ENCODE data around the gene F2RL2. TPM values are rescaled to one million over a fixed set of nuclear protein-coding genes. Genes with fewer than 3 reads are reported as not detected.

The F2RL2 gene
- total and polyA plus RNA-seq, 4 donors: 0.08 to 1.3 (median 0.78) TPM

DNA sequence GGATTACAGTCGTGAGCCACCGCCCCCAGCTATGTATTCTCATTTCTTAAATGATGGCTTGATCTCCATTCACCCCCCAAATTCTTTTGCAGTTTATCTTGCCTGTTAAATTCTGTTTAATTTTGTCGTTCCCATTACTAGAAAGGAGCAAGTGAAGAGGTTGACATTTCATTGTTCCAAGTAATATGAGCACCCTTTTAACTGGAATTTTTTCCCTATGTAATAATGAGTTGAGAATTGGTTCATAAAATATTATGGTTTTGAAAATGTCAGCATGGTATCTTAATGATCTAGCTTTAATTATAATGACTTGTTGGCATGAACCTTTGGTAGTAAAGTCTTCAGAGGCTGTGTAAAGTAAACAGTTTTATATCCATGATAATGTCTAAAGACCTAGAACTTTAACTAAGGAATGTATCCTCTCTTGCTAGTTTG is 37.4 kb downstream of the F2RL2 start:
- H3K9me3 ChIP-seq (ENCODE audit: control insufficient read depth in 4 of 4, low read length in 3 of 4): no peaks in the 10 kb centered on the region
- 92% methylated on average over 3 of the region's 3 CpGs for WGBS

DNA sequence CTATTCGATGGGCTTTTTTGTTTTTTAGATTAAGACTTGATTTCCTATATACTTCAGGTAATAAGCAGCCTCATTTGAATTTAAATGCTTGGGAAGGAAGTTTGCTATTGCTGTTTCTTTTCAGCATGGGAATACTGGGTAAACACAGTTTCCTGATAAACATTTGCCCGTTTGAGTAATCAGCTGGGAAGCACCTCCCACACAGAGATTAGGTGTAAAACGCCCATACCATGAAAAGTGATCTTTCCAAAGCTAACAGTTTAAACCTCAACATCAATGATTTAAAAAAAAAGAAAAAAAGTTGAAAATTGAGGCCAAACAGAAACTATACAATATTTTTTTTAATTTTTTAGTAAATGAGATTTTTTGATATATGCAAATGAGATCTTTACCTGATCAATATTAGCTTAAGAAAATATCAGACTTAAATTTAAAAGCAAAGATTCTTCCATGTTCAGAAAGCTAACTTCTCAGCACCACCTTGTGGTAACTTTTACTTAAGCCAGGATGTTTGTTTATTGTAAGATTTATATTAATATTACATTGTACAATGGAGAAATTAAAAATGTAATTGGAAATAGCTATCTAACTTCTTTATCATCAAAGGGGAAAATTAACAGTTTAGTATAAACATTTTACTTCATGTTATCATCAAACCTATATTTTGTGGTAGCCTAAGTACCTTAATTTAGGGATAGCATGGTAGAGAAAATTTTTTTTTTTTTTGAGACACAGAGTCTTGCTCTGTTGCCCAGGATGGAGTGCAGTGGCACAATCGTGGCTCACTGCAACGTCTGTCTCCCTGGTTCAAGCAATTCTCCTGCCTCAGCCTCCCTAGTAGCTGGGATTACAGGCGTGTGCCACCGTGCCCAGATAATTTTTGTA is 39.8 kb downstream of the F2RL2 start:
- no peak for DNase-seq (ENCODE audit: low spot score)
- Histone ChIP-seq H3K27ac (ENCODE audit: low read depth in 1 of 2, low read length in 2 of 2) (peak overlapping the region; percentile 74 to 79), H3K9me3 (ENCODE audit: control insufficient read depth in 4 of 4, low read length in 3 of 4) (no peaks in the 10 kb centered on the region), H3K36me3 (ENCODE audit: control insufficient read depth in 4 of 4, insufficient read depth in 3 of 4, low read depth in 1 of 4, low read length in 3 of 4) (peaks cover 0 to 1% (median 0%) of the 10 kb centered on the region in 4 donors), H3K4me1 (ENCODE audit: control insufficient read depth in 4 of 4, insufficient read depth in 4 of 4, low read length in 3 of 4) (peaks cover 3 to 29% (median 28%) of the 10 kb centered on the region in 4 donors), H3K4me3 (ENCODE audit: low read depth in 1 of 3, low read length in 3 of 3) (no peak overlapping the region), H3K9ac (ENCODE audit: low read depth in 1 of 2, low read length in 2 of 2) (no peak overlapping the region), H3K27me3 (ENCODE audit: control insufficient read depth in 4 of 4, insufficient read depth in 4 of 4, low read length in 3 of 4) (no peaks in the 10 kb centered on the region)
- 43% methylated on average over 7 of the region's 7 CpGs for WGBS
- no peak for TF ChIP-seq NR2F2 (IDR thresholded peaks at IDR 0.05)
- TF ChIP-seq, protein P1, sequence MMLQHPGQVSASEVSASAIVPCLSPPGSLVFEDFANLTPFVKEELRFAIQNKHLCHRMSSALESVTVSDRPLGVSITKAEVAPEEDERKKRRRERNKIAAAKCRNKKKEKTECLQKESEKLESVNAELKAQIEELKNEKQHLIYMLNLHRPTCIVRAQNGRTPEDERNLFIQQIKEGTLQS (IDR thresholded peaks at IDR 0.05): no peak
- TF ChIP-seq EGR1 (IDR thresholded peaks at IDR 0.05; ENCODE audit: low read depth in 2 of 2): no peak
- TF ChIP-seq, protein P2, sequence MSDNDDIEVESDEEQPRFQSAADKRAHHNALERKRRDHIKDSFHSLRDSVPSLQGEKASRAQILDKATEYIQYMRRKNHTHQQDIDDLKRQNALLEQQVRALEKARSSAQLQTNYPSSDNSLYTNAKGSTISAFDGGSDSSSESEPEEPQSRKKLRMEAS (IDR thresholded peaks at IDR 0.05): no peak
- TF ChIP-seq, protein P3, sequence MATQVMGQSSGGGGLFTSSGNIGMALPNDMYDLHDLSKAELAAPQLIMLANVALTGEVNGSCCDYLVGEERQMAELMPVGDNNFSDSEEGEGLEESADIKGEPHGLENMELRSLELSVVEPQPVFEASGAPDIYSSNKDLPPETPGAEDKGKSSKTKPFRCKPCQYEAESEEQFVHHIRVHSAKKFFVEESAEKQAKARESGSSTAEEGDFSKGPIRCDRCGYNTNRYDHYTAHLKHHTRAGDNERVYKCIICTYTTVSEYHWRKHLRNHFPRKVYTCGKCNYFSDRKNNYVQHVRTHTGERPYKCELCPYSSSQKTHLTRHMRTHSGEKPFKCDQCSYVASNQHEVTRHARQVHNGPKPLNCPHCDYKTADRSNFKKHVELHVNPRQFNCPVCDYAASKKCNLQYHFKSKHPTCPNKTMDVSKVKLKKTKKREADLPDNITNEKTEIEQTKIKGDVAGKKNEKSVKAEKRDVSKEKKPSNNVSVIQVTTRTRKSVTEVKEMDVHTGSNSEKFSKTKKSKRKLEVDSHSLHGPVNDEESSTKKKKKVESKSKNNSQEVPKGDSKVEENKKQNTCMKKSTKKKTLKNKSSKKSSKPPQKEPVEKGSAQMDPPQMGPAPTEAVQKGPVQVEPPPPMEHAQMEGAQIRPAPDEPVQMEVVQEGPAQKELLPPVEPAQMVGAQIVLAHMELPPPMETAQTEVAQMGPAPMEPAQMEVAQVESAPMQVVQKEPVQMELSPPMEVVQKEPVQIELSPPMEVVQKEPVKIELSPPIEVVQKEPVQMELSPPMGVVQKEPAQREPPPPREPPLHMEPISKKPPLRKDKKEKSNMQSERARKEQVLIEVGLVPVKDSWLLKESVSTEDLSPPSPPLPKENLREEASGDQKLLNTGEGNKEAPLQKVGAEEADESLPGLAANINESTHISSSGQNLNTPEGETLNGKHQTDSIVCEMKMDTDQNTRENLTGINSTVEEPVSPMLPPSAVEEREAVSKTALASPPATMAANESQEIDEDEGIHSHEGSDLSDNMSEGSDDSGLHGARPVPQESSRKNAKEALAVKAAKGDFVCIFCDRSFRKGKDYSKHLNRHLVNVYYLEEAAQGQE (IDR thresholded peaks at IDR 0.05): no peak
- TF ChIP-seq TAF1 (conservative IDR thresholded peaks at IDR 0.05): no peak
- TF ChIP-seq, protein P4, sequence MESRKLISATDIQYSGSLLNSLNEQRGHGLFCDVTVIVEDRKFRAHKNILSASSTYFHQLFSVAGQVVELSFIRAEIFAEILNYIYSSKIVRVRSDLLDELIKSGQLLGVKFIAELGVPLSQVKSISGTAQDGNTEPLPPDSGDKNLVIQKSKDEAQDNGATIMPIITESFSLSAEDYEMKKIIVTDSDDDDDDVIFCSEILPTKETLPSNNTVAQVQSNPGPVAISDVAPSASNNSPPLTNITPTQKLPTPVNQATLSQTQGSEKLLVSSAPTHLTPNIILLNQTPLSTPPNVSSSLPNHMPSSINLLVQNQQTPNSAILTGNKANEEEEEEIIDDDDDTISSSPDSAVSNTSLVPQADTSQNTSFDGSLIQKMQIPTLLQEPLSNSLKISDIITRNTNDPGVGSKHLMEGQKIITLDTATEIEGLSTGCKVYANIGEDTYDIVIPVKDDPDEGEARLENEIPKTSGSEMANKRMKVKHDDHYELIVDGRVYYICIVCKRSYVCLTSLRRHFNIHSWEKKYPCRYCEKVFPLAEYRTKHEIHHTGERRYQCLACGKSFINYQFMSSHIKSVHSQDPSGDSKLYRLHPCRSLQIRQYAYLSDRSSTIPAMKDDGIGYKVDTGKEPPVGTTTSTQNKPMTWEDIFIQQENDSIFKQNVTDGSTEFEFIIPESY (IDR thresholded peaks at IDR 0.05): no peak
- no peak for TF ChIP-seq RXRA (IDR thresholded peaks at IDR 0.05)
- no peak for TF ChIP-seq HNF4G (IDR thresholded peaks at IDR 0.05)
- no peak for TF ChIP-seq JUND (IDR thresholded peaks at IDR 0.05)
- TF ChIP-seq, protein P5, sequence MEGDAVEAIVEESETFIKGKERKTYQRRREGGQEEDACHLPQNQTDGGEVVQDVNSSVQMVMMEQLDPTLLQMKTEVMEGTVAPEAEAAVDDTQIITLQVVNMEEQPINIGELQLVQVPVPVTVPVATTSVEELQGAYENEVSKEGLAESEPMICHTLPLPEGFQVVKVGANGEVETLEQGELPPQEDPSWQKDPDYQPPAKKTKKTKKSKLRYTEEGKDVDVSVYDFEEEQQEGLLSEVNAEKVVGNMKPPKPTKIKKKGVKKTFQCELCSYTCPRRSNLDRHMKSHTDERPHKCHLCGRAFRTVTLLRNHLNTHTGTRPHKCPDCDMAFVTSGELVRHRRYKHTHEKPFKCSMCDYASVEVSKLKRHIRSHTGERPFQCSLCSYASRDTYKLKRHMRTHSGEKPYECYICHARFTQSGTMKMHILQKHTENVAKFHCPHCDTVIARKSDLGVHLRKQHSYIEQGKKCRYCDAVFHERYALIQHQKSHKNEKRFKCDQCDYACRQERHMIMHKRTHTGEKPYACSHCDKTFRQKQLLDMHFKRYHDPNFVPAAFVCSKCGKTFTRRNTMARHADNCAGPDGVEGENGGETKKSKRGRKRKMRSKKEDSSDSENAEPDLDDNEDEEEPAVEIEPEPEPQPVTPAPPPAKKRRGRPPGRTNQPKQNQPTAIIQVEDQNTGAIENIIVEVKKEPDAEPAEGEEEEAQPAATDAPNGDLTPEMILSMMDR (IDR thresholded peaks at IDR 0.05; ENCODE audit: low read depth, low read length, missing input control): peak; percentile 27
- no peak for TF ChIP-seq SP1 (IDR thresholded peaks at IDR 0.05)
- no peak for TF ChIP-seq YY1 (IDR thresholded peaks at IDR 0.05)
- TF ChIP-seq FOXA1 (IDR thresholded peaks at IDR 0.05): peak; percentile 7
- TF ChIP-seq HNF4A (conservative IDR thresholded peaks at IDR 0.05): no peak
- peak; percentile 72 for TF ChIP-seq RAD21 (IDR thresholded peaks at IDR 0.05)
- TF ChIP-seq GABPA (IDR thresholded peaks at IDR 0.05 in 1 of 2, conservative IDR thresholded peaks at IDR 0.05 in 1 of 2): no peak
- no peak for TF ChIP-seq FOXA2 (IDR thresholded peaks at IDR 0.05)

More for the DNA sequence above, 37.4 kb downstream of the F2RL2 start:
- peaks cover 3 to 24% (median 23%) of the 10 kb centered on the region in 4 donors for H3K4me1 ChIP-seq (ENCODE audit: control insufficient read depth in 4 of 4, insufficient read depth in 4 of 4, low read length in 3 of 4)
- H3K36me3 ChIP-seq (ENCODE audit: control insufficient read depth in 4 of 4, insufficient read depth in 3 of 4, low read depth in 1 of 4, low read length in 3 of 4): peaks cover 0 to 13% (median 3%) of the 10 kb centered on the region in 4 donors
- no peak for DNase-seq (ENCODE audit: low spot score)
- H3K9ac ChIP-seq (ENCODE audit: low read depth in 1 of 2, low read length in 2 of 2): no peak overlapping the region
- no peaks in the 10 kb centered on the region for H3K27me3 ChIP-seq (ENCODE audit: control insufficient read depth in 4 of 4, insufficient read depth in 4 of 4, low read length in 3 of 4)
- no peak overlapping the region for H3K27ac ChIP-seq (ENCODE audit: low read depth in 1 of 2, low read length in 2 of 2)
- no peak for TF ChIP-seq HNF4G (IDR thresholded peaks at IDR 0.05)
- TF ChIP-seq, protein P1 (IDR thresholded peaks at IDR 0.05): no peak
- H3K4me3 ChIP-seq (ENCODE audit: low read depth in 1 of 3, low read length in 3 of 3): no peak overlapping the region

Measured in liver (tissue), 9 donors.